ENCODE measurements around the gene FBLN1. TPM values are rescaled to one million over a fixed set of nuclear protein-coding genes. Genes with fewer than 3 reads are reported as not detected.

FBLN1 gene
- polyA plus RNA-seq, 3 donors: 0.03 to 0.17 TPM; not detected in 1

DNA sequence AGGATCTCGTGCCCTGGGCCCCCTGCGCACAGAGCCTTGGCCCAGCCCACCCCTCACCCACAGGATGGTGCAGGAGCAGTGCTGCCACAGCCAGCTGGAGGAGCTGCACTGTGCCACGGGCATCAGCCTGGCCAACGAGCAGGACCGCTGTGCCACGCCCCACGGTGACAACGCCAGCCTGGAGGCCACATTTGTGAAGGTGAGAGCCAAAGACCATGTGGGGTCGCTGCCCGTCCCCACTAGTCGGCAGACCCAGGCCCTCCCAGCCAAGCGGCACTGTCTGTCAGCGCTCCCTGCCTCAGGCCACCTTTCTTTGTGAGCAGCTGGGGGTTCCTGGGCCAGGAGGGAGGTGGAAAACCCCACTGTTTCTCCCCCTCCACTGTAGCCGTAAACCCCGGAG lies 22.8 kb downstream of the FBLN1 start:
- TF ChIP-seq, protein P1, sequence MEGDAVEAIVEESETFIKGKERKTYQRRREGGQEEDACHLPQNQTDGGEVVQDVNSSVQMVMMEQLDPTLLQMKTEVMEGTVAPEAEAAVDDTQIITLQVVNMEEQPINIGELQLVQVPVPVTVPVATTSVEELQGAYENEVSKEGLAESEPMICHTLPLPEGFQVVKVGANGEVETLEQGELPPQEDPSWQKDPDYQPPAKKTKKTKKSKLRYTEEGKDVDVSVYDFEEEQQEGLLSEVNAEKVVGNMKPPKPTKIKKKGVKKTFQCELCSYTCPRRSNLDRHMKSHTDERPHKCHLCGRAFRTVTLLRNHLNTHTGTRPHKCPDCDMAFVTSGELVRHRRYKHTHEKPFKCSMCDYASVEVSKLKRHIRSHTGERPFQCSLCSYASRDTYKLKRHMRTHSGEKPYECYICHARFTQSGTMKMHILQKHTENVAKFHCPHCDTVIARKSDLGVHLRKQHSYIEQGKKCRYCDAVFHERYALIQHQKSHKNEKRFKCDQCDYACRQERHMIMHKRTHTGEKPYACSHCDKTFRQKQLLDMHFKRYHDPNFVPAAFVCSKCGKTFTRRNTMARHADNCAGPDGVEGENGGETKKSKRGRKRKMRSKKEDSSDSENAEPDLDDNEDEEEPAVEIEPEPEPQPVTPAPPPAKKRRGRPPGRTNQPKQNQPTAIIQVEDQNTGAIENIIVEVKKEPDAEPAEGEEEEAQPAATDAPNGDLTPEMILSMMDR (IDR thresholded peaks at IDR 0.05): no peak
- Histone ChIP-seq H3K4me1 (ENCODE audit: control insufficient read depth in 1 of 2, insufficient read depth in 2 of 2, low read length in 2 of 2) (no peaks in the 10 kb centered on the region), H2AFZ (ENCODE audit: insufficient read depth, low read depth, low read length, poor library complexity, severe bottlenecking) (no peak overlapping the region), H3K9me3 (replicated peaks in 1 of 2; ENCODE audit: control insufficient read depth in 1 of 2, insufficient read depth in 1 of 2, low read length in 2 of 2) (no peaks in the 10 kb centered on the region), H3K27ac (ENCODE audit: low read depth in 1 of 2, low read length in 2 of 2) (no peak overlapping the region), H3K36me3 (replicated peaks in 1 of 2; ENCODE audit: control insufficient read depth in 1 of 2, insufficient read depth in 2 of 2, low read length in 2 of 2) (no peaks in the 10 kb centered on the region), H3K79me2 (ENCODE audit: insufficient read depth, low read length) (no peaks in the 10 kb centered on the region), H4K20me1 (ENCODE audit: insufficient read depth, low read length) (no peaks in the 10 kb centered on the region), H3K27me3 (ENCODE audit: control insufficient read depth in 2 of 2, insufficient read depth in 2 of 2, low read length in 2 of 2) (no peaks in the 10 kb centered on the region), H3K4me2 (replicated peaks; ENCODE audit: extremely low read depth, low read length, poor library complexity, severe bottlenecking) (no peak overlapping the region), H3K4me3 (replicated peaks in 1 of 3; ENCODE audit: low read depth in 2 of 3, low read length in 3 of 3) (no peak overlapping the region), H3K9ac (ENCODE audit: insufficient read depth, low read length, poor library complexity, severe bottlenecking) (no peak overlapping the region)
- Mint-ChIP-seq H3K9me3 (no peaks in the 10 kb centered on the region), H3K36me3 (no peaks in the 10 kb centered on the region), H3K4me3 (no peak overlapping the region), H3K27me3 (ENCODE audit: low read depth in 3 of 3) (peaks cover 3 to 5% (median 5%) of the 10 kb centered on the region in 3 donors), H3K4me1 (no peaks in the 10 kb centered on the region), H3K27ac (no peak overlapping the region)
- intact Hi-C loops (cut with micrococcal nuclease): no loop called here
- WGBS (ENCODE audit: insufficient coverage): 88% methylated on average over 12 of the region's 15 CpGs
- DNase-seq: no peak

DNA sequence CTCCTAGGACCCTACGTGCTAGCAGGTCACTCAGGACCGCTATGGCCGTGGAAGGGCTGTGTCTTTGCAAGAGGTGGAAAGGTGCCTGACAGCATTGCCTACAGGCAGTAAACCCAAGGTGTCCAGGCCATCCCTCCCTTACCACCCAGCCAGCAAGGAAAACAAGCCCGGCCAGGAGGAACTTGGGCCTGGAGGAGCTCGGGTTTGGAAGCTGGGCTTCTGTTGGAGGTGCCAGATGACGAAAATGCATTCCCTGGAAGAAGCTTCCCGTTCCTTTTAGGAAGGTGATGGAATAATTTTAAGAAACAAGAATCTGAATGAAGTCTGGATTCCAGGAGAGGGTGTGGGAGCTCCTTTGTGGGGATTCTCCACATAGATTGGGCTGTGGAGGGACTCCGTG lies 23.6 kb downstream of the FBLN1 start:
- Histone ChIP-seq H3K27me3 (ENCODE audit: control insufficient read depth in 2 of 2, insufficient read depth in 2 of 2, low read length in 2 of 2) (no peaks in the 10 kb centered on the region), H3K9ac (ENCODE audit: insufficient read depth, low read length, poor library complexity, severe bottlenecking) (no peak overlapping the region), H3K4me1 (ENCODE audit: control insufficient read depth in 1 of 2, insufficient read depth in 2 of 2, low read length in 2 of 2) (no peaks in the 10 kb centered on the region), H3K36me3 (replicated peaks in 1 of 2; ENCODE audit: control insufficient read depth in 1 of 2, insufficient read depth in 2 of 2, low read length in 2 of 2) (no peaks in the 10 kb centered on the region), H4K20me1 (ENCODE audit: insufficient read depth, low read length) (no peaks in the 10 kb centered on the region), H2AFZ (ENCODE audit: insufficient read depth, low read depth, low read length, poor library complexity, severe bottlenecking) (no peak overlapping the region), H3K4me2 (replicated peaks; ENCODE audit: extremely low read depth, low read length, poor library complexity, severe bottlenecking) (no peak overlapping the region), H3K27ac (ENCODE audit: low read depth in 1 of 2, low read length in 2 of 2) (no peak overlapping the region), H3K4me3 (replicated peaks in 1 of 3; ENCODE audit: low read depth in 2 of 3, low read length in 3 of 3) (no peak overlapping the region), H3K9me3 (replicated peaks in 1 of 2; ENCODE audit: control insufficient read depth in 1 of 2, insufficient read depth in 1 of 2, low read length in 2 of 2) (no peaks in the 10 kb centered on the region), H3K79me2 (ENCODE audit: insufficient read depth, low read length) (no peaks in the 10 kb centered on the region)
- H3K36me3 Mint-ChIP-seq: no peaks in the 10 kb centered on the region
- peaks cover 3 to 5% (median 5%) of the 10 kb centered on the region in 3 donors for H3K27me3 Mint-ChIP-seq (ENCODE audit: low read depth in 3 of 3)
- no peak overlapping the region for H3K4me3 Mint-ChIP-seq
- no peaks in the 10 kb centered on the region for H3K9me3 Mint-ChIP-seq
- intact Hi-C loops (cut with micrococcal nuclease): no loop called here
- no peaks in the 10 kb centered on the region for H3K4me1 Mint-ChIP-seq
- WGBS (ENCODE audit: insufficient coverage): 92% methylated on average over 2 of the region's 8 CpGs
- TF ChIP-seq, protein P1 (IDR thresholded peaks at IDR 0.05): no peak
- DNase-seq: no peak
- H3K27ac Mint-ChIP-seq: no peak overlapping the region

Measured in CD14-positive monocyte (primary cell).